Measurements from ENCODE around the gene SLC16A7.

The SLC16A7 gene

GRCh38 chr12:59578254-59578653, 17.6 kb upstream of the SLC16A7 start:
- in situ Hi-C loops (cut with MboI; ENCODE audit: low sequenced_read_pairs, unreplicated experiment) = loop anchor here (25.0 kb wide), 1 partner anchor 234 kb away; no protein-coding TSS in a partner anchor
- TF ChIP-seq CTCF (IDR thresholded peaks at IDR 0.05; ENCODE audit: borderline replicate concordance, control extremely low read depth, extremely low read depth, insufficient read depth, missing control alignments) = no peak
- DNase-seq (ENCODE audit: low spot score) = no peak

GRCh38 chr12:59579631-59580030, 16.2 kb upstream of the SLC16A7 start:
- DNase-seq (ENCODE audit: low spot score) = no peak

GRCh38 chr12:59580050-59580449, 15.8 kb upstream of the SLC16A7 start:
- DNase-seq (ENCODE audit: low spot score) = no peak
- in situ Hi-C loops (cut with MboI; ENCODE audit: low sequenced_read_pairs, unreplicated experiment) = loop anchor here (25.0 kb wide), 1 partner anchor 232 kb away; no protein-coding TSS in a partner anchor
- no peak for TF ChIP-seq CTCF (IDR thresholded peaks at IDR 0.05; ENCODE audit: borderline replicate concordance, control extremely low read depth, extremely low read depth, insufficient read depth, missing control alignments)

More at GRCh38 chr12:59579631-59580030, 16.2 kb upstream of the SLC16A7 start:
- TF ChIP-seq CTCF (IDR thresholded peaks at IDR 0.05; ENCODE audit: borderline replicate concordance, control extremely low read depth, extremely low read depth, insufficient read depth, missing control alignments) = no peak
- in situ Hi-C loops (cut with MboI; ENCODE audit: low sequenced_read_pairs, unreplicated experiment) = loop anchor here (25.0 kb wide), 1 partner anchor 233 kb away; no protein-coding TSS in a partner anchor

GRCh38 chr12:59583003-59583712, 12.7 kb upstream of the SLC16A7 start:
- DNase-seq (ENCODE audit: low spot score) = no peak
- in situ Hi-C loops (cut with MboI; ENCODE audit: low sequenced_read_pairs, unreplicated experiment) = loop anchor here (25.0 kb wide), 1 partner anchor 229 kb away; no protein-coding TSS in a partner anchor
- TF ChIP-seq CTCF (IDR thresholded peaks at IDR 0.05; ENCODE audit: borderline replicate concordance, control extremely low read depth, extremely low read depth, insufficient read depth, missing control alignments) = no peak

- in situ Hi-C loops (cut with MboI; ENCODE audit: low sequenced_read_pairs, unreplicated experiment) = loop anchor here (25.0 kb wide), 1 partner anchor 225 kb away; no protein-coding TSS in a partner anchor
- TF ChIP-seq CTCF (IDR thresholded peaks at IDR 0.05; ENCODE audit: borderline replicate concordance, control extremely low read depth, extremely low read depth, insufficient read depth, missing control alignments) = no peak
- DNase-seq (ENCODE audit: low spot score) = no peak
These were observed 8.1 kb upstream of the SLC16A7 start for GRCh38 chr12:59587710-59588109.

- in situ Hi-C loops (cut with MboI; ENCODE audit: low sequenced_read_pairs, unreplicated experiment) = loop anchor here (25.0 kb wide), 1 partner anchor 219 kb away; no protein-coding TSS in a partner anchor
- no peak for DNase-seq (ENCODE audit: low spot score)
- TF ChIP-seq CTCF (IDR thresholded peaks at IDR 0.05; ENCODE audit: borderline replicate concordance, control extremely low read depth, extremely low read depth, insufficient read depth, missing control alignments) = no peak
These were observed 2.1 kb upstream of the SLC16A7 start for GRCh38 chr12:59593761-59594160.

Data from GM13976 (cell line).